ENCODE data around the gene SHANK1.

Gene SHANK1

DNA sequence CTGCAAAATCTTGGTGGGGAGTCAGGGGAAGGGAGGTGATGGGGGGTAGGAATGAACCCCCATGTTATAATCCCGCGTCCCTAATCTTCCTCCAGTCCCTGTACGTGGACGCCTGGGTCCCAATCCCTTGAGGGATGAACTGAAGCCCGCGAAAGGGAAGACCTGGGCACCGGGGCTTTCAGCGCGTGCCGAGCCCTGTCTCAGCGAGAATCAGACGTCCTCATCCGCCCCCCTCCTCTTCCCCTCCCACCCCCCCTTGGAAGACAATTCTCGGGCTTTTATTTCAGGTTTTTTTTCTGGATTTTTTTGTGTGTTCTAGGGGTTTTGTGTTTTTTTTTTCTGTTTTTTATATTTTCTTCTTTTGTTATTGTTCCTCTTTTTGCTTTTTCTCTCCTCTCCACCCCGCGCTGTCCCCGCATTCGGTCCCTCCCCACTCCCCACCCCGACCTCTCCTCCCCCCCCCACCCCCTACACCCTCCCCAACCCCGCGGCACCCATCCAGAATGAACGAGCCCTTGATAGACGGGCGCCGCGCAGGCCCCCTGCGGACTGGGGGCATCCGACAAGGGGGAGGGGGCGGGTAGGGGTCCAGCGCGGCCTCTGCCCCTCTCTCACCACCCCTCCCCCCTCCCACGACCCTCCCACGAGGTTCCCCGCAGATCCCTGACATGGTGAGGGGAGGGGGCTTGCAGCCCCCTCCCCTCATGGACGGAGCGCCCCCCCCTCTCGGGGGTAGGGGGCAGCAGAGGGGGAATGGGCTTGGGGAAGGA is 60.1 kb downstream of the SHANK1 start:
- no peak for DNase-seq (ENCODE audit: low spot score)

DNA sequence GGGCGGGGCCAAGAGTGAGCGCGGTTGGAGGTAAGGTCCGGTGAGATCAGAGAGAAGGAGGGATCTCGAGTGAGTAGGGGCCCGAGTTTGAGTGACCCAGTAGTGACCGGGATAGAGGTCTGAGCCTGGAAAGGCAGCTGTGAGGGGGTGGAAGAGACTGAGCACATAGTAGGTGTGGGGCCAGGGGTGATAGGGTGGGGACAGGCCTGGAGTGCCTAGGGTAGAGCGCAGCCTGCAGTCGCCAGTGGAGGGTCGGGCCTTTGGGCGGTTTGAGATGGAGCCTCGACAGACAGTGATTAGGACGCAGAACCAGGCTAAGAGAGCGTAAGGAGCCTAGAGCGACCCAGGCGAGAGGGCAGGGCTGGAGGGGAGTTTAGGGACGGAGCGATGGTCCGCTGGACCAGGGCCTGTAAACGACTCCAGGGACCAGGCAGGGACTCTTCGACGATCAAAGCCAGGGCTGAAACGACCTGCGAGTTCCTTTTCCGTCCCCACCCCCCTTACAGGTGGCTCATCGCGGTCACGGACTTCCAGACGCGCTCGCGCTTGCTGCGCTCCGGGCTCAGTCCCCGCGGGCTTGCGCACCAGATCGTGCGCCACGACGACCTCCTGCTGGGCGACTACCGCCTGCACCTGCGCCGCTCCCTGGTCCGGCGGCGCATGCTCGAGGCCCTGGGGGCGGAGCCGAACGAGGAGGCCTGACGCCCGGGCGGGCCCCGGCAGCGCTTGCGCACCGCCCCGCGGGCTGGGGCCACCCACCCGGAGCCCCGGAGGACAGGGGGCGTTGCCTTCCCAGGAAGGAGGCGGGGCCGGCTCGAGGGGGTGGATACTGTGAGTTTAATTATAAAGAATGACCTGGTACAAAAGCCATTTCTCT is 60.9 kb downstream of the SHANK1 start:
- peak; percentile 55 for DNase-seq (ENCODE audit: low spot score)

DNA sequence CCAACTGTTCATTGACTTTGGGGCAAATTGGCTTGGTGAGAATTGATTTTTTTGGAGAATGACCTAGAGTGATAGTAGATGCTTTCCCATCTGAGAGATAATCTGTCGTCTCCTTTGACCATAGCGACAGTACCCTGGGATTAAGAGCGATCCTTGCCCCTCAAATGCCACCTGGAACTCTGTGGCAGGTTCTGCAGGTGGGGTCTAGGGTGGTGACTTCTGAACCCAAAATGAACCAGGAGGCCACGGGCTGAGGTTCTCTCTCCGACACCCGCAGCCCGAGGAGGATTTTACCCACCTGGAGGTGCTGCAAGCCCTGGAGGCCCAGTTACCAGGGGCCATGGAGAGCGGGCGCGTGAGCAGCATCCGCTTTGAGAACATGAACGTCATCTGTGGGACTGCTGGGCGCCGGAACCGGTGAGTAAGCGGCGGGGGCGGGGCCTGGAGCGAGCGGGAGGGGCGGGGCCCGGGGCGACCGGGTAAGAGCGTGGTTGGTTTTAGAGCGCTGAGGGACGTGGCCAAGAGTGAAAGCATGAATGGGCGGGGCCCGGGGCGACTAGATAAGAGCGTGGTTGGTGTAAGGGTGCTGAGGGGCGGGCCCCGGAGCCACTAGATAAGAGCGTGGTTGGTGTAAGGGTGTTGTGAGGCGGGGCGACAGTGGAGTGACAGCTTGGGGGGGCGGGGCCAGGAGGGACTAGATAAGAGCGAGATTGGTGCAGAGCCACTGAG is 61.7 kb downstream of the SHANK1 start:
- DNase-seq (ENCODE audit: low spot score), result no peak

DNA sequence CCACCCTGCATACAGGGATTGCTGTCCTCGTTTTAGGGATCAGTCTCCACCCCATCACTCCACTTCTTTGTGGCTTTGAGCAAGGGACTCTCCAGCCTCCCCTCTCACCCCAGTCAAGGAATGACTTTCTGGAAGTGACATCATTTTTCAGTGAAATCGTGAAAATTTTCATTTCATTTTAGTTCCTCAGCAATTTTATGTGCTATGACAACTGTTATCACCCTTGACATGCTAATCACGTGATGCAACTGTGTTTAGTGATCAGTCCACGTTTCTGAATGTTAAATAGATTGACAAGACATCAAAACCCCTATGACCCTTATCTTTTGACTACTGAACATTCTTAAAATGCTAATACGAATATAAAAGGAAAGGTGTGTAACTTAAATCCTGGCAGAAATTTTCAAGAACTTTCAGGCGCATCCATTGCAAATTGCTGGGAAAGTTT is 62.4 kb downstream of the SHANK1 start:
- DNase-seq (ENCODE audit: low spot score), result no peak

DNA sequence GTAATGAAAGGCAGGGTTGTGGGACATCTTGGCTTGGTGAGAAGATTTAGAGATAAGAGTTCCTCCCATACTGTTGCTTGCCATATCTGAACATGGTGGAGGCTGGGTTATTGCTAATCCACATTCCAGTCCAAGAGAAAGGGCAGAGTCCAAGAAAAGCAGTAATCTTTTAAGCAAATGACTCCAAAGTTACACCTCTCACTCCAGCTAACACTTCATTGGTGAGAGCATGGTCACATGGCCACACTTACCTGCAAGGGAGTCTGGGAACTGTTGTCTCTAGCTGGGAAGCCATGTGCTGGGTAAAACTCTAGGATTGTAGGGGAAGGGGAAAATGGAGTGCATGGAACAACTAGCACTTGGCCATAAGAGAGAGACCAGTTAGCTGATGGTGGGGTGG is 64.7 kb downstream of the SHANK1 start:
- DNase-seq (ENCODE audit: low spot score), result no peak

DNA sequence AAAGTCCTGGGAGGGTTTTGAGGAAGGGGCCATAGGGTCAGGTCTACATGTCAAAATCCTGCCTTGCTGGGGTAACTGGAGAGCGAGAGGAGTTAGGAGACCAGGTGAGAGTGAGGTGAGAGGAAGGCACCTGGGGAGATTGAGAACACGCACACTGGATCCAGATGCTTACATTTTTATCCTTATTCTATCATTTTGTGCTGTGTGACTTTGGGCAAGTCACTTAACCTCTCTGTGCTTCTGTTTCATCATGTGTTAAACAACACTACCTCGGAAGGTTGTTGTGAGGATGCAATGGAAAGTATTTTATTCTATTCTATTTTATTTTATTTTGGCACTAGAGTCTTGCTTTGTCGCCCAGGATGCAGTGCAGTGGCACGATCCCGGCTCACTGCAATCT is 66.9 kb downstream of the SHANK1 start:
- DNase-seq (ENCODE audit: low spot score), result no peak

DNA sequence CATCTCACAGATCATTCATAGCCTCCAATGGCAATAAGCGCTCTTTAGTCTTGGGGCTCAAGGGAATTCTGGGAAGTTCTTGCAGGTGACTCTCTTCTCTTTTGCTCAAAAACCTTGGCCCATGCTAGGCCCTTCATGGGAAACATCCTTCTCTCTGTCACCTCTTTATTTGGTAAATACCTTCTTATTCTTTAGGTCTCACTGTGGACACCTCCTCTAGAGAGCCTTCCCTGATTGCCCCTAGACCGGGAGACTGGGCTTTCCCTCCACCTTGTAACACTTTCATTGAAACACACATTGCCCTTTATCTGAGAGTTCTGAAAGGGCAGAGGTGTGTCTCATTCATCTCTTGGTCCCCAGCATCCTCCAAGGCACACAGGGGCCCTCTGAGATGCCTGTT is 68.4 kb downstream of the SHANK1 start:
- no peak for DNase-seq (ENCODE audit: low spot score)

DNA sequence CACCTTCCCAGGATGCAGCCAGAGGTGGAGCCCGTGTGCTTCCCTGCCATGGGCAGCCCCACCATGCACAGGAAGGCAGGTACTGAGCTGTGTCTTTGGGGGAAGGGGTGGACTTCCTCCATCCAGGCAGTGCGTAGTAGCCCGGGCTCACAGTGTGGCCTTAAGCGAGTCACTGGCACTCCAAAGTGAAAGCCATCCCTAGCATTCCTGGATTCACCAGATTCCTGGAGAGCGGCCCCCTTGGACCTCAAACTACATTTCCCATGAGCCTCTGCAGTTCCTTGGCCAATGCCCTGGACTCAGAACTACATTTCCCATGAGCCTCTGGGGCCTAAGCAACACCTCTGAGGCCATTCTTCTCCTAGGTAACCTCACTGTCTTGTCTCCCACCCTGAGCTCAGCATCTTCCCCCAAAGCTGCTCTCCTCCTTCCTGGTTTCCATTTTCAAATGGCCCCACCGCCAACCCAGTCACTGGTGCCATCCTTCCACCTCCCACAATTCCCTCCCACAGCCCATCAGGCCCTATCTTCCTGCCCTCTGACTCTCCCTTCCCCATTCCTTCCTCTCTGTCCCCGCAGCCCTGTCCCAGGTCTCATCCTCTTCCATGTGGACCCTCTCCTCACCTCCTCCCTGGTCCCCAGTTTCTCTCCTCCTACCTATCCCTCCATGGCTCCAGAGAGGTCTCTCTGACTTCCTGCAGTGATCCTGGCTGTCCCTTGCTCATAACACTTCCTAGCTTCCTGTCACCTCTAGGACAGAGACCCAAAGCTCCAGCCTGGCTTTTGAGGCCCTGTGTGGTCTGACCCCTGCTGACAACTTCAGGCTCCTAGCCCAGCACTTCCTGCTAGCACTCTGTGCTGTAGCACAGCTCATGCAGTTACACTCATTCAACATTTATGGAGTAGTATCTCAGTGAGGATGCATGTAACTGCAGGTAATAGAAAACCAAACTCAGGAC is 69.9 kb downstream of the SHANK1 start, which contains the start of gene C19orf81:
C19orf81 (plus strand) TSS at position 13 of the 959 bp plus-strand sequence; CDS start at position 13, 0 bp downstream.
- no peak for DNase-seq (ENCODE audit: low spot score)

DNA sequence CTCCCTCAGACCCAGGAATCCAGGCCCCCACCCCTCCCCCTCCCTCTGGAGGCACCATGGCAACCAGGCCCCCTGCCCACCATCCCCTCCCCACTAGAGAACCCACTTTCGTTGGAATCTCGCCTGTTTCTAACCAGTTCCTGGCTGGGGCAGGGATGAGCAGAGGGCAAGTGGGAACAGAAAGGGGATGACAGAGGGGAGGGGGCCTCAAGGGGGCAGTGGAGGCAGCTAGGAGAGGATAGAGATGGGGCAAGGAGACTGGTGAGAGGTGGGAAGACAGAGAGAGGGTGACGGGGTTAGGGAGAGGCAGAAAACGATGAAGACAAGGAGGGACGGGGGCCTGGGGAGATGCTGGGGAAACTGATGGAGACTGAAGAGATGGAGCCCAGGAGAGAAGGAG is 70.9 kb downstream of the SHANK1 start:
- no peak for DNase-seq (ENCODE audit: low spot score)

DNA sequence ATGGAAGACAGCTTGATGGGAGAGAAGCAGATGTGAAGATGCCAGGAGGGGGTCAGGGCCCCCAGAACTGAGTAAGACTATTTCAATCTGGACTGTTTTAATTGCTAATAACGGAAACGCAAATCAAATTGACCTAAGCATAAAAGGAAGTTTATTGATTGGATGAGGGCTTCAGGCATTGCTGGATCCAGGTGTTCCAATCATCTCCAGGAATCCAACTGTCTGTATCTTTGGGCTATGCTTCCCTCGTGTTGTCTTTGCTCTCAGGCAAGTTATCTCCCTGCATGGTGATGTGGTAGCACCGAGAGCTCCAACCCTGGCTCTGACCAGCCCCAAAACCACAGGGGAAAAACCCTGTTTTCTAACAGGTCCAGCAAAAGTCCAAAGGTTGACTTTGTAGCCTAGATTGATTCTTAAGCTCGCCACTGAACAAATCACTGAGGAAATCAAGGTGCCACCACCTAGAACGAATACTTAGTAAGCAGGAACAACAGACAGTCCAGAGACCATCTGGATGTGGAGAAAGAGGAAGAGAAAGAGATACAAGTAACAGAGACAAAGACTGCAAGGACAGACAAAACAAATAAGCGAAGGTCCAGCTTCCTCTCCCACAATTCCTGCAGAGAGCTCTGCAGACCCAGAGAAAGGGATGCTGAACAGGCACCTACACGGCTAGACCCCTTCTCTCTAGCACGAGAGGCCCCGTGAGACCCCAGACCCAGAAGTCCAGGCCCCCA is 71.6 kb downstream of the SHANK1 start:
- DNase-seq (ENCODE audit: low spot score), result no peak

DNA sequence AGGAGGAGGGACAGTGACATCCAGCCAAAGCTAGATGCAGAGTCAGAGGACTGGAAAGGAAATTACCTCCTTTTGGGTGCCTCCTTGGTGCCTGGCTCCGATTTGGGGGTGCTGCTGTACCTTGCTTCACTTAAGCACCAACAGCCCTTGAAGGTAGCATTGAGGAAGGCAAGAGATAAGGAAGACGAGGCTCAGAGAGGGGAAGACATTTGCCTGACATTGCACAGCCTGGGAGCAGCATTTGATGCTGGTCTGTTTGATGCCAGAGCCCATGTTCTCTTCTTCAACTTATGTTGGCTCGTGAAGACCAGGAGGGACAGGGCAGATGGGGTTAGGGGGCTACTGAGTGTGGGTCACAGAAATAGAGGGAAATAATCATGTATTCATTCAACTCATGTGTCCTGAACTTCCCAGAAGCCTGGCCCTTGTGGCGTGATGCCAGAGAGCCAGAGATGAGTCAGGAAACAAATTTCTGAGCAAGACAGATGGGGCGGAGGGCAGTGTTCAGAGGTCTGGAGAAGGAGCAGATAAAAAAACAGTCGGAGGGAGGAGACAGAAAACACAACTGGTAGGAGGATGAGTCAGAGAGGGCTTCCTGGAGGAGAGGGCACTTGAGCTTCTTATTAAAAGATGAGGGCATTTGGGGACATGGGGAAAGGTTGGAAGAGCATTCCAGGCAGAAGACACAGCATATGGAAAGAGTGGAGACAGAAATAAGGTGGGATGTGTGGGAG is 73.4 kb downstream of the SHANK1 start:
- DNase-seq (ENCODE audit: low spot score), result no peak

DNA sequence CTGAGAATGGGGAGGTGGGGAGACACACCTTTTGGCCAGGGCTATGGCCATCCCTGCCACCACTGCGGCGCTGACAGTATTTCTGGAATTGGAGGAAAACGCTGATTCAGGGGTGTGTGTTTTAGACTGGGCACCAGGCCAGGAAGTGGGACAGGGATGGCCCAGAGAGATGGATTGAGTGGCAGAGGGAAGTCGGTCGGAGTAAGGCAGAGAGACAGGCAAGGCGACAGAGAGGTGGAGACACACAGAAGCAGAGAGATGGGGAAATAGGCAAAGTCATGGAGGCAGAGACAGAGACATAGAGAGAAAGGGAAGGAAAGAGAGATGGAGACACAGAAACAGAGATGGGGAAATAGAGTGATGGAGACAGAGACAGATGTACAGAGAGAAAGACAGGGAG is 74.5 kb downstream of the SHANK1 start:
- DNase-seq (ENCODE audit: low spot score), result no peak

DNA sequence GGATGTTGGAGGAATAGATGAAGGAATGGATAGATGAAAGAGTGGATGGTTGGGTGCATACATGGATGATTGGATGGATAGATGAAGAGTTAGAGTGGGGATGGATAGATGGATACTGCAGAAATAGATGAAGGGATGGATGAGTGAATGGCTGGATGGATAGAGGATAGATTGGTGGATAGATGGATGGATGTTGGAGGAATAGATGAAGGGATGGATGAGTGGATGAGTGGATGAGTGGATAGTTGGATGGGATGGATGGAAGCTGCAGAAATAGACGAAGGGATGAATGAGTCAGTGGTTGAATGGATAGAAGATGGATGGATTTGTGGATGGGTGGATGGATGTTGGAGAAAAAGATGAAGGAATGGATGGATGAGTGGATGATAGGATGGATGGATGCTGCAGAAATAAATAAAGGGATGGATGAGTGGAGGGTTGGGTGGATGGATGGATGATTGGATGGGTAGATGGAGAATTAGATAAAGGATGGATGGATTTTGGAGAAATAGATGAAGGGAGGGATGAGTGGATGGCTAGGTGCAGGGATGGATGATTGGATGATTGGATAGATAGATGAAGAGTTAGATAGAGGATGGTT is 75.2 kb downstream of the SHANK1 start:
- no peak for DNase-seq (ENCODE audit: low spot score)

DNA sequence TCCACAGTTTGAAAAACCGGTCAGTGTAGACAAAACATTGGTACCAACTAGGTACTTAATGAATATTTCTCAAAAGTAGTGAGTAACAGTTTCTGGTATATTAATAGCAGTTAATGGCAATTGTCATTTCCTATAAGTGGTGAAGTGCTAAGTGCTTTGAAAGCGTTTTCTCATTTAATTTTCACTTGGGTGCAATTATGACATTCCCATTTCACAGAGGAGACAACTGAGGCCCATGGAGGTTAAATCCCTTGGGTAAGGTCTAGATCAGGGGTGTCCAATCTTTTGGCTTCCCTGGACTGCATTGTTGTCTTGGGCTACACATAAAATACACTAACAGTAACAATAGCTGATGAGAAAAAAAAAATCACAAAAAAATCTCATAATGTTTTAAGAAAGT is 79.2 kb downstream of the SHANK1 start:
- DNase-seq (ENCODE audit: low spot score), result no peak

DNA sequence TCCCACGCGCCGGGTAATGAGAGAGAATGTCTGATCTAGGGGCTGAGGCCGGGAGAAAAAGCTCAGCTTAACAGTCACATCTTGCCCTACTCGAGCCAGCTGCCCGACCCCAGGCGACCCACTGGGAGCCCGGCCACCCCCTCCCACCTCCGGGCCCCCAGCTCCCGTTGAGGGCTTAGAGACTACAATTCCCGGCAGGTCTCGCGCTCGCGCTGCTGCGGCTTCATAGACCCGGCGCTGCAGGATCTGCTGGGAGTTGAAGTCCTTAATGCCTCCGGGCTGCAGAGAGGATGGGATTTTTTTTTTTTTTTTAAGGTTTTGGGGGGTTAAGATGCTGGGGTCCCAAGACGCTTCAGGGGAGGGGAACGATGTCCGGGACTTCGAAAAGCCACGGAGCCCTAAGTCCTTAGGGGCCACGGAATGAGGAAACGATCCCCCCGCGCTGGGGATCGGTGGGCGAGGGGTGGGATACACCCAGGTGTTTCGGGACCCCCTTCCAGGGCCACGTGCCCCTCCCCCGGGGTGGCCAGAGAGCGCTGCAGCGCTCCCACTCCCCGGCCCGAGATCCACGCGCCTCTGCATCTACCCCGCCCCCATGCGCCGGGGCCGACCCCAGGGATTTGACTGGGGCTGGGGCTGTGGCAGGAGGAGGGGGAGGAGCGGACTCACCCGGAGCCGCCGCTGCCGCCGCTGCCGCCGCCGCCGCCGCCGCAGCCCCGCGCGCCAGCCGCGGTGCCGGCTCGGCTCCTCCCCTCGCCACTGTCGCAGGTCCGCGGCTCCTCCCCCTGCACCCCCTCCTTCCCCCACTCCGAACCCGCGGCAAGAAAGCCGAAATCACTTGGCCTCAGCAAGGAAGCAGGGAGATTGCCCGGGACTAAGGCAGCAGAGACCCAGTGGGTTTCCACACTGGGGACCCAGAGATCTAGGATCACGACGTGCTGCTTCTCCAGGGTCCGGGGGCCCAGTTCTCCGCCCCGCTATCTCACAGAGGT is 80.2 kb downstream of the SHANK1 start, which contains the start of gene SYT3:
SYT3 (minus strand) TSS at position 761 of the 992 bp plus-strand sequence. CDS start 2,470 bp downstream, outside the sequence.
- DNase-seq (ENCODE audit: low spot score), result no peak

DNA sequence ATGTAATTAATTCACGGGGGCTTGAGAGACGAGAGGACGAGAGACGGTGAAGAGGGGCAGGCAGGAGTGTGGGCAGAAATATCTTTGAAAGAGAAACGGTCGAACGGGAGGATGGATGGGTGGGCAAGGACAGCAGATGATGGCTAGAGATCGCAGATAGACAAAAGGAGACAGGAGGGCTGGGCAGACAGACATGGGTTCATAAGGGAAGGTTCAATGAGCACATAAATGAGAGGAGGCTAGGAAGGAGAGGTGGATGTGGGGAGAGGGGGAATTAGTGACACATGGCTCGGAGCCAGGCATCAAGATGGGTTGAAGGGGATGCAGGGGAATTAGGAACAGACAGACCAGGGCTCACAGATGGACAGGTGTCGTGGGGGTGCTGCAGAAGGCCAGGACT is 81.0 kb downstream of the SHANK1 start:
- no peak for DNase-seq (ENCODE audit: low spot score)

DNA sequence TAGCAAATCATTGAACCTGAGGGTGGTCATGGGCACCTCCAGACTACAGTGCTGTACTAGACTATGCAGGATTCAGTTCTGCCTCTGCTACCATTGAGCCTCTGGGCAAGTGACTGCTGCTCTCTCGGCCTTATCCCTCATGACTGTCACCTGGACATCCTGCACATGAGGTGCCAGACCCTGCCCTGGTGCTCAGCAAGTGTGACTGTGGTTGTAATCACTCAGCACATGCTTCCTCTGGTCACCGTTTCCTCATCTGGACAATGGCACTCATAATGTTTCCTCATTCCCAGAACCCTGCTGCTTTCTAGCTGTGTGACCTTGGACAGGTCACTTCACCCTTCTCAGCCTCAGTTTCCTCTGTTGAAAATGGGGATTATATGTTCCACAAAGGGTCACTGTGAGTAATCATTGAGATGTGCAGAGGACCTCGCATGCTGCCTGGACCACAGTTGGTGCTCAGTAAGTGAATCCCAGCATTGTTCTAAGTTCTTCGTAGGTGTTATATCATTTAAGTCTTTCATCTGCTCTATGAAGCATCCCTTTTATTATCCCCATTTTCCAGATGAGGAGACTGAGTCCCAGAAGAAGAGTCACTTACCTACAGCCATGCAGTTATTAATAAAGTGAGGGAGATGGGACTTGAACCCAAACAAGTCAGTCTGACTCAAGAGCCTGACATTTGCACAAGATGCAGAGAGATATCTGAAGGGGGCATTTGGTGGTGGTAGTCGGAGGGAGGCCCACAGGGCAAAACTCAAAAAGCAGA is 83.1 kb downstream of the SHANK1 start:
- no peak for DNase-seq (ENCODE audit: low spot score)
